ENCODE results near the gene ZNF80. TPM values are rescaled to one million over a fixed set of nuclear protein-coding genes. Genes with fewer than 3 reads are reported as not detected.

Gene ZNF80
- total RNA-seq, 1 experiment from 2014 or later: not detected

DNA sequence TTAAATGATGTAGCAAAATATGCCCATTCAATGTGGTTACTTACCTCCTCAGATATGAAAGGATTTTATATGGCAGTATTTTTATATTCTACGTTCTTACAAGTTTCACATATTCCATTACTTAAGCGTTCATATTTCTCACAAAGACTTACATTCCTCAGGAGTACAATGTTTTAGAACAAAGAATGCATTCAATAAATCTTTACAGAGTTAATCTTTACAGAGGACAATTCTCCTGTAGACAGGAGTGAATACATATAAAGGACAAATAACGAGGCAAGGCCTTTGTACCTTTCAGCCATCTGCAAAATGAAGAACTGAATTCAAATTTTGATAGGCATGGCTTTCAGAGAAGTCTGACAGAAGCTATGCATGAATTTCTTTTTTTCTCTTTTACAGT lies 1.9 kb downstream of the ZNF80 start:
- no peak for DNase-seq
- Histone ChIP-seq H3K27me3 (ENCODE audit: control insufficient read depth, insufficient read depth, low read length) (no peaks in the 10 kb centered on the region), H3K36me3 (replicated peaks; ENCODE audit: control insufficient read depth, insufficient read depth, low read length) (no peaks in the 10 kb centered on the region), H3K4me3 (ENCODE audit: insufficient read depth, low read depth, low read length) (no peak overlapping the region)

DNA sequence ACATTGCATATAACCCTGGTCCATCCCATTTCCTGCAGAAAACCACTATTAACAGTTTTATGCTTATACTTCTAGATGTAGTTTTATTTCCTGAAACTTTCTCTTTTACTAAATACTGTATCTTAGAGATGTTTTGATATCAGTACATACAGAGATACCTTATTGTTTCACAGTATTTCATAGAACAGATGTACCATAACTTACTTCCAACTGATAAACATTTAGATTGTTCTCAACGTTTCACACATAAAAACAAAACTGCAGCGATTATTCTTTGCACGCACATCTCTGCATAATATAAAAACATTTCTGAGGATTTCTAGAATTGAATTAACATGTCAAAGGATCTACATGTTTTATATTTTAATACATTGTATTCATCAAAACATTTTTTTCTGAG lies 2.6 kb downstream of the ZNF80 start:
- H3K4me3 ChIP-seq (ENCODE audit: insufficient read depth, low read depth, low read length): no peak overlapping the region
- no peaks in the 10 kb centered on the region for H3K36me3 ChIP-seq (replicated peaks; ENCODE audit: control insufficient read depth, insufficient read depth, low read length)
- no peak for DNase-seq
- no peaks in the 10 kb centered on the region for H3K27me3 ChIP-seq (ENCODE audit: control insufficient read depth, insufficient read depth, low read length)

DNA sequence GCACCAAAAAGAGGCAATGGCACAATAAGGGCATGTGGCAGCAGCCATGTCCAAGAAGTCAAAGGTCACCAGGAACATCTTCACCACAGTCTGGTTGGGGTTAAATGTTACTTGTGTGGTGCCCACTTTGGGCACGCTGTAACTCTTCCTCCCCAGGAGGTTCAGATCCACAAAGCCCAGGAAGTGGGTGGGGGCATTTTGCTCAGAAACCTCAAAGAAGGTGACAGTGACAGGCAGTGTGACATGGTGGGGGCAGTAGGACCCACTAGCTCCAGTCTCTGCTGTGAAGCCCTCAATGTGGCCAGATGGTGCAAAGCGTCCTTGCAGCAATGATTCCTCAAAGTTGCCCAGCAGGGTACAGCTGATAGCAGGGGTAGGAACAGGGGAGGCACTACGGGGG lies 5.8 kb downstream of the ZNF80 start:
- no peak overlapping the region for H3K4me3 ChIP-seq (ENCODE audit: insufficient read depth, low read depth, low read length)
- H3K36me3 ChIP-seq (replicated peaks; ENCODE audit: control insufficient read depth, insufficient read depth, low read length): no peaks in the 10 kb centered on the region
- H3K27me3 ChIP-seq (ENCODE audit: control insufficient read depth, insufficient read depth, low read length): no peaks in the 10 kb centered on the region
- no peak for DNase-seq

DNA sequence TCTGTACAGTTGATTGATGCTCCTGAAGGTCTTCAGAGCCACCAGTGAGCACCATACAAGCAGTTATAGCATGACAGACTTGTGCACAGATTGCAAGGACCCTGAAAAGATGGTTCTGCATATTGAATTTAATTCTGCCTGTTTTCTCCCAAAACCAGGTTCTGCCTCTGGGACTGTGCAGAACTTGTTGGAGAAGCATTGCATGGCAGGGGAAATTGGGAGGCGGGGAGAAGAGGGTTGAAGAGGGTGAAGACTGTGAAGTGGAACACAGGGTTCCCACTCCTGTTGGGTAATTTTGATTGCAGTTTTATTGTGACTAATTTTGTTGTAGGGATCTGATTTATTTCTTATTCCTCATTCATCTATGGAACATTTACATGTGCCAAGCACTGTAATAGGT lies 10.3 kb downstream of the ZNF80 start:
- no peaks in the 10 kb centered on the region for H3K36me3 ChIP-seq (replicated peaks; ENCODE audit: control insufficient read depth, insufficient read depth, low read length)
- H3K4me3 ChIP-seq (ENCODE audit: insufficient read depth, low read depth, low read length): no peak overlapping the region
- H3K27me3 ChIP-seq (ENCODE audit: control insufficient read depth, insufficient read depth, low read length): no peaks in the 10 kb centered on the region
- no peak for DNase-seq

DNA sequence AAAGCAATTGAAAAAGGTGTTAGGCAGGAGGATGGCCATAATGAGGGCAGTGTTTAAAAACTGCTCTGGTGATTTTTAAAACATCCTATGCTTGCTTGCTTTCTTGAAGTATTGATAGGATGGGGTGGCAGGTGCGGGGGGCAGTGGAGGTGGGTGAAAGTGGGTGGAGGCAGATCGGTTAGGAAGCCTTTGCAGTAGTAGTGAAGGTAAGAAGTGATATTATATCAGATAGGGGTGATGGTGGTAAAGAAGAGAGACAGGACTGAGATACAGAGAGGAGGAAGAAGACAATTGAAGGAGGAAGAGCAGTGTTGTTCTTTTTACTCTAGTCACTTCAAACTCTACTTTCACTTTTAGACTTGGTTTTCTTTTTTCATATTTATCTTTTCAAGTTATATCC lies 11.1 kb downstream of the ZNF80 start:
- Histone ChIP-seq H3K27me3 (ENCODE audit: control insufficient read depth, insufficient read depth, low read length) (no peaks in the 10 kb centered on the region), H3K36me3 (replicated peaks; ENCODE audit: control insufficient read depth, insufficient read depth, low read length) (no peaks in the 10 kb centered on the region), H3K4me3 (ENCODE audit: insufficient read depth, low read depth, low read length) (no peak overlapping the region)
- DNase-seq: no peak

DNA sequence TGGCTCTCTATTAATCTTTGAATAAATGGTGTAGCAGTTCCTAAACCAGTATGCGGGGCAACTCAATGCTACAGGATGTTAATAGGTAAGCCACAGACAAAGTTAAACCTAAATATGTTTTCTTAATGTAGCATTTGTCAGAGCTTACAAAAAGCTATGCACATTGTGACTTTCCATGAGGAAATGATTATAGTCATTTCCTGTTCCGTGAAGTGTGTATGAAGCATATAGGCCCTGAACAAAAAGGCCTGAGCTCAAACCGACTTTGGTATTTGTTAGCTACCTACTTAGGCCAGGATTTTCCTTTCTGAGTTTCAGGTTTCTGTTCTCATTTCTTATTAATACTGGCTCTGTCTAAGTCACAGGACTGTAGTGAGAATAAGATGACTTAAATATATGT lies 14.2 kb downstream of the ZNF80 start:
- Histone ChIP-seq H3K4me3 (ENCODE audit: insufficient read depth, low read depth, low read length) (no peak overlapping the region), H3K36me3 (replicated peaks; ENCODE audit: control insufficient read depth, insufficient read depth, low read length) (no peaks in the 10 kb centered on the region), H3K27me3 (ENCODE audit: control insufficient read depth, insufficient read depth, low read length) (no peaks in the 10 kb centered on the region)
- no peak for DNase-seq

DNA sequence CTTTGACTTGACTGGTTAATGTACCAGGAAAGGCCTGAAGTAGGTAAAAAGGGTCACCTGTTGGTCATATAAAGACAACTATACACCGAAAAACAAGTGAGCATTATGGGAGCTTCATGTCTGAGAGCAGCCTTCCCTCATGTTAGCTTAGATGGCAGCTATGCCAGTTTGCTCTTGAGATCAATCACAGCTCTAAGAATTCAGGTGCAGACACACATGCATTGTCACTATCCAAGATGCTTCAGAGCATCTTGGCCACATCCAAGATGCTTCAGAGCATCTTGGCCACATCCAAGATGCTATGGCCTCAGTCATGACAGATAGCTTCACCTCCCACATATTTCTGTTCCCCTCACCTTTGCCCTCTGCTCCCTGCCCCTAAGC lies 15.5 kb downstream of the ZNF80 start:
- no peak for DNase-seq
- H3K36me3 ChIP-seq (replicated peaks; ENCODE audit: control insufficient read depth, insufficient read depth, low read length): no peaks in the 10 kb centered on the region
- no peaks in the 10 kb centered on the region; the same call in 1 of the 2 replicates for H3K27me3 ChIP-seq (ENCODE audit: control insufficient read depth, insufficient read depth, low read length)
- H3K4me3 ChIP-seq (ENCODE audit: insufficient read depth, low read depth, low read length): no peak overlapping the region

DNA sequence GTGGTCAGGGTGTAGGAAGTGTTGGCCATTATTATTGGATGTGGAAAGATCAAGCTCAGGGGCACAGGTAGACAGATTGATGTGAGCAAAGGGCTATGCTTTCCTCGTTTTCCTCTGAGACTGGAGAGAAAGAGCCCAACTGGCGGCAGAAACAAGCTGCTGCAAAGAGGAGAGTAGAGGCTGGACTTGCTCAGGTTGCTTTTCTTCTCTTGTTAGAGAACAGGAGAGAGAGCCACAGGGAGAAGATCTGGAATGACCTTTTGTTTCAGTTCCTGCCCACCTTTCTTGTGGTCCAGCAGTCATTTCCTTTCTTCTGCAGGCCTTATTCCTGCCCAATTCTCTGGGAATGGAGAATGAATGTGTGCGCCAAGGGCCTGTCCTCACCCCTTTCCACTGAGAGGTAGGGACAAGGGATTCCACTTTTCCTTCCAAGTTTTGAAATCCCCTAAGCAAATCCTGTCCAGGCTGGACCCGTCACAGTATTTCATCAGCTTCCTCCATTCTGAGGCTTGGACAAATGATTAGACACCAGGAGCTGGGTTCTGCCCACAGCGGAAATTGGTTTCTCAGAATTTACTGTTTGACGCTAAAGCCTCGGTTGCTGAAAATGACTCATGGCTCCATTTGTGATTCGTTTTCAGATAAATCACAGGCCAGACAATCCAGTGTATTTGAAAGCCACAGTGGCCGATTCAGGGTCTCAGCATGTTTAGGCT lies 16.1 kb downstream of the ZNF80 start:
- DNase-seq: no peak
- no peaks in the 10 kb centered on the region; the same call in 1 of the 2 replicates for H3K27me3 ChIP-seq (ENCODE audit: control insufficient read depth, insufficient read depth, low read length)
- H3K4me3 ChIP-seq (ENCODE audit: insufficient read depth, low read depth, low read length): no peak overlapping the region
- H3K36me3 ChIP-seq (replicated peaks; ENCODE audit: control insufficient read depth, insufficient read depth, low read length): no peaks in the 10 kb centered on the region

DNA sequence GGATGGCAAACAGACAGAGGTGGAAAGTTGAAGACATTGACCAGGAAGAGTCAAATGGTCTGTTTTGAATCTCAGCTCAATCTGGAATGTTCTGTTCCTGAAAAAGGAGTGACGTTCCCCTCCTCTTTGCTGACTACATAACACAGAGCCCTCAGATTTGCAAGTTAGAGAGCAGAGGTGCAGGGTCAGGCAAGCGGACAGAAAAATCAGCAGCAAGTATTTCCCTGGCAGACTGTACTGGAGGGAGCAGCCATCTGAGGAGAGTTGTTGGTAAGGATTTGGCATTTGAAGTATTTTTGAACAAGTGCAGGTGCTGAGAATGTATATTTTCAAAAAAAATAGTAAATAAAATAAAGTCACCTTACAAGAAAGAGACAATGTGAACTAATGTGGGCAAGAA lies 17.6 kb downstream of the ZNF80 start:
- no peaks in the 10 kb centered on the region for H3K36me3 ChIP-seq (replicated peaks; ENCODE audit: control insufficient read depth, insufficient read depth, low read length)
- no peak for DNase-seq
- H3K27me3 ChIP-seq (ENCODE audit: control insufficient read depth, insufficient read depth, low read length): no peaks in the 10 kb centered on the region; the same call in 1 of the 2 replicates
- no peak overlapping the region for H3K4me3 ChIP-seq (ENCODE audit: insufficient read depth, low read depth, low read length)

DNA sequence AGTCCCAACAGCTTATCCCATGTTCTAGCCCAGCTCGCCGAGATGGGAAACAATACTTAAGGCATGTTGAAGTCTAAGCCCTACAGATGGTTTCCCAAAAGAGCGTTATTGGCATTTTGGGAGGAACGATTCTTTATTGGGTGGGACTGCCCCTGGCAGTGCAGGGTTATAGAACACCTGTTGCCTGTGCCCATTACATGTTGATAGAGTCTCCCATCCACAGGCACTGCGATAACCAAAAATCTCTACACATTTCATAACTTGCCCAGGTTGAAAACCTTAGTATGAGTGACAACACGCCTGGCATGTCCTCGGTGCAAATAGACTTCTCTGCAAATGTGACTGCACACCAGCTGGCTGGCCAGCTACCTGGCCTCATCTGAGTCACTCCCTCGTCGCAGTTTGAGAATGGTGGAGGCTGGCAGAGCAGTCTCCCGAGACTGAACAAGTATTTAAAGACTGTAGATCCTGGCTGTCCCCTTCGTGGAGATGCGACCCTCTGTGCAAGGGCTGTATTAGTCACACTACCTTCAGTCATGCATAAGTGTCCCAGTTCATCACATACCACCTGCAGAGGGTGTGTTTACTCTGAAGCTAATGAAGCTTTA lies 18.7 kb downstream of the ZNF80 start:
- Histone ChIP-seq H3K27me3 (ENCODE audit: control insufficient read depth, insufficient read depth, low read length) (no peaks in the 10 kb centered on the region; the same call in 1 of the 2 replicates), H3K36me3 (replicated peaks; ENCODE audit: control insufficient read depth, insufficient read depth, low read length) (no peaks in the 10 kb centered on the region), H3K4me3 (ENCODE audit: insufficient read depth, low read depth, low read length) (no peak overlapping the region)
- no peak for DNase-seq

DNA sequence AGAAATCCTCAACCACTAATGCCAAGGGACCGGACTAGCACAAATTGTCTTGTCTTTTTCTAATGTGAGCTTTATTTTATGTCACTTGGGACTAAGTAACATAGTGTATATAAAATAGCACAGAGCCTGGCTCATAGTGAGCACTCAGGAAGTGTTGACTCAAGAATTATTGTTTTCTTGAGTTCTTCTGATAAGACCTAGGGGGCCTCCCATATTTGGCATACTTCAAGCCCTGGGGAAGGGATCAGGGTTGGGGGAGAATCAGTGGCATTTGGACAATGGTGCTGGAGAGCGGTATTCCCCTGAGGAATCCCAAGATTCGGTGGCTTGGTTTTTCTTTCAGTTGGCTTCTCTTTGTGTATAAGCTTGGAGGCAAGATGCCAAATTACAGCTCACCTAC lies 19.4 kb downstream of the ZNF80 start:
- Histone ChIP-seq H3K27me3 (ENCODE audit: control insufficient read depth, insufficient read depth, low read length) (no peaks in the 10 kb centered on the region; the same call in 1 of the 2 replicates), H3K4me3 (ENCODE audit: insufficient read depth, low read depth, low read length) (no peak overlapping the region), H3K36me3 (replicated peaks; ENCODE audit: control insufficient read depth, insufficient read depth, low read length) (no peaks in the 10 kb centered on the region)
- no peak for DNase-seq

DNA sequence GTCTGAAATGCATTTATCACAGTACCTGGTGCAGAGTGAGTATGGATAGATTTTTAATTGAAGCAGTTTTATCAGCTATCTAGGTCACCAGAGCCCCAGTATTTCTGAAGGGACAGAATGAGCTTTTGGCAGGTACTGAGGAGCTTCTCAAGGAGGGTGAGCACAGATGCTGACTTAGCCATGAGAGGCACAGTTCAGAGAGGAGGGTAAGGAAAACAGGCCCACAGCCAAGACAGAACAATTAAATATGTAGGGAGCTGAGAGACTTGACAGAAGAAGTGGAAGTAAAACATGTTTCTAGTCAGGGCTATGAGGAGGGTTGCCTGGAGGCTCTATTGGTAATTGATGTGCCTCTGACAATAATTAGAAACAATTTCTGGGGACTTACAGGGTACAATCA lies 20.1 kb downstream of the ZNF80 start:
- Histone ChIP-seq H3K27me3 (ENCODE audit: control insufficient read depth, insufficient read depth, low read length) (no peaks in the 10 kb centered on the region; the same call in 1 of the 2 replicates), H3K4me3 (ENCODE audit: insufficient read depth, low read depth, low read length) (no peak overlapping the region), H3K36me3 (replicated peaks; ENCODE audit: control insufficient read depth, insufficient read depth, low read length) (no peaks in the 10 kb centered on the region)
- DNase-seq: no peak

DNA sequence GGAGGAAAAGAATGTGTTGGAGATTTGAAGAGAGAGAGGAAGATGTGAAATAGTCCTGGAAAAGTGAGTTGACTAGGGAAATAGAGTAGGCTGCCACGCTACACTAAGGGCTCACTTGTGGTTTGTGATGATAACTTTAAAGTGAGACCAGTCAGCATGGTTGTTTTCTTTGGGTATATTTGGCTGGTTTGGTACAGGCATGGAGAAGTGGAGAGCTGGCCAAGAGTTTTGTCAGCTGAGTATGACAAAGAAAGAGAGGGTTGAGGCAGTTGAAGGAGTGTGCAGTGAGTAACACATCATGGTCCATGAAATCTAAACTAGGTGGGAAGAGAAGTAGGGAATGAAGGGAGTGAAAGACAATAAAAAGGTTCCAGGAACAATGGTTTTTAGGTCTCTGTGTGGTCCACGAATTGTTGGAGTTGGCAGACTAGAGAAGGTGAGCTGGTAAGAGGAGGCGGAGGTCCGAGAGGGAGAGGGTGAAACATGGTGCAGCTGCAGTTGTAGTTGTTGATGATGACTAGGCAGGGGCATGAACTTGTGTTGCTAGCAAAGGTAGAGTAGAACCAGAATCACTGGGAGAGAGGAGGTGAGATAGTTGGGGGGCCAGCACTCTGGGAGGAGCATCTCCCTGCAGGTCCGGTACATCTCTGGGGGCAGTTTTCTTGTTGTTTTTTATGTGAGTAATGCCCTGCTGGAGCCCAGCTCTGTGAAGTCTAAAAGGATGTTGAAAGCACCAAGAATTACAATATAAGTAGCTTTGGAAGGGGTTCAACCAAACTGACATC lies 21.0 kb downstream of the ZNF80 start:
- no peaks in the 10 kb centered on the region for H3K36me3 ChIP-seq (replicated peaks; ENCODE audit: control insufficient read depth, insufficient read depth, low read length)
- DNase-seq: no peak

DNA sequence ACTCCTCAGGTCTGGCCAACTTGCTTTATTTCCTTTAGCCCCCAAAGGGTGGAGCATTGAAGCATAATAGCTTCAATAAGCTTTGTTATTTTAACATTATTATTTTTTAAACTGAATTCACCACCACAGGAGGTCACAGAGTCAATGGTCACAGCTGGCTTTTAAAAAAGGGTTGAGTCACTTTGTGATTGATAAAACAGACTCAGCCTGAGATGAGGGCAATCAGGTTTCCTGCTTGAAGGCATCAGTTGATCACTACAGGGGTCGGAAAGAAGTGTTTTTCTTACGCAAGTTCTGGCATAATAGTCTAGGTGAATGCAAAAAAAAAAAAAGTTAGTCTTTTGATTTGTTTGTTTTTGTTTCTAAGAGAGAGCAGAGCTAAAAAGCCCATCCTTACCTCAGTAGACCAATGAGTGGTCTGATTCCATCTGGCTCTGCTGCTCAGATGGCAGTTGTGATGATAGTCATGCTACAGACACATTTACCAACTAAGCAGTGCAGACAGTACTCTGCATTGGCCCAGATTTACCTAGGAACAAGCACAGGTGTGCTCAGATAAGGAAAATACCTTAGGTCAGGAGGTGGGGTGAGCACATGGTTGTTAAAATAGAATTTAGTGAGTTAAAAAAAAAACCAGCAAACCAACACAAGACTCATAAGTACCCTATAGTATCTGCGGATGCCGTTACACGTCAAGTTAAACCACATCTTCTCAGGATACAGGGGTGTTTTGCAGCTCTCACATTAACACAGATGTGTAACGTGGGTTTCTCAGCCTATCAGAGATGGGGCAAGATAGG lies 22.6 kb downstream of the ZNF80 start:
- H3K4me3 ChIP-seq (ENCODE audit: insufficient read depth, low read depth, low read length): no peak overlapping the region
- H3K36me3 ChIP-seq (replicated peaks; ENCODE audit: control insufficient read depth, insufficient read depth, low read length): no peaks in the 10 kb centered on the region
- DNase-seq: no peak
- no peaks in the 10 kb centered on the region; the same call in 1 of the 2 replicates for H3K27me3 ChIP-seq (ENCODE audit: control insufficient read depth, insufficient read depth, low read length)

More for the DNA sequence above, 21.0 kb downstream of the ZNF80 start:
- Histone ChIP-seq H3K27me3 (ENCODE audit: control insufficient read depth, insufficient read depth, low read length) (no peaks in the 10 kb centered on the region; the same call in 1 of the 2 replicates), H3K4me3 (ENCODE audit: insufficient read depth, low read depth, low read length) (no peak overlapping the region)
